GM18870 (cell line): Measurements from ENCODE around the gene NELL2.
"Not testable (repeated sequence)": the region's sequence is repeated elsewhere in the genome, so short reads cannot be mapped to it uniquely, and the experiment has no call there.

Experiments used
- ATAC-seq: cut with Tn5 transposase; IDR thresholded peaks from one replicate; pipeline ENCODE4 v1.9.1; 2021; ENCODE audit warnings: moderate library complexity; ENCODE audit not compliant: unreplicated experiment

NELL2 gene

GRCh38 chr12:44875954-44876543, at the start of gene NELL2:
TSS of gene NELL2 (minus strand) at chr12:44876315. CDS start at chr12:44875869, 446 bp downstream.
- ATAC-seq, result no peak

- no peak for ATAC-seq
These were observed 45.6 kb upstream of the NELL2 start for GRCh38 chr12:44921736-44922135.

GRCh38 chr12:44917141-44917540, 41.0 kb upstream of the NELL2 start:
- ATAC-seq, result no peak

GRCh38 chr12:44915958-44916357, 39.8 kb upstream of the NELL2 start:
- ATAC-seq, result no peak

- ATAC-seq, result no peak
These were observed 28.2 kb upstream of the NELL2 start for GRCh38 chr12:44904321-44904720.

GRCh38 chr12:44898108-44898507, 22.0 kb upstream of the NELL2 start:
- ATAC-seq, result not testable (repeated sequence)

- no peak for ATAC-seq
These were observed 13.8 kb upstream of the NELL2 start for GRCh38 chr12:44889926-44890325.

- no peak for ATAC-seq
These were observed 13.0 kb upstream of the NELL2 start for GRCh38 chr12:44889162-44889561.

GRCh38 chr12:44885902-44886301, 9.8 kb upstream of the NELL2 start:
- ATAC-seq, result no peak

- ATAC-seq, result no peak
These were observed 5.1 kb upstream of the NELL2 start for GRCh38 chr12:44881197-44881596.

- ATAC-seq, result no peak
These were observed 662 bp upstream of the NELL2 start for GRCh38 chr12:44876544-44877410.

- no peak for ATAC-seq
These were observed 630 bp downstream of the NELL2 start for GRCh38 chr12:44875417-44875953.

GRCh38 chr12:44874981-44875416, 1.1 kb downstream of the NELL2 start:
- no peak for ATAC-seq

- ATAC-seq, result no peak
These were observed 2.2 kb downstream of the NELL2 start for GRCh38 chr12:44873898-44874297.

- ATAC-seq, result no peak
These were observed 6.6 kb downstream of the NELL2 start for GRCh38 chr12:44869503-44869902.

- ATAC-seq, result no peak
These were observed 12.2 kb downstream of the NELL2 start for GRCh38 chr12:44863867-44864266.

GRCh38 chr12:44859998-44860689, 16.0 kb downstream of the NELL2 start:
- ATAC-seq, result no peak

- no peak for ATAC-seq
These were observed 17.8 kb downstream of the NELL2 start for GRCh38 chr12:44858226-44858855.

GRCh38 chr12:44852483-44852882, 23.6 kb downstream of the NELL2 start:
- no peak for ATAC-seq

GRCh38 chr12:44851586-44851985, 24.5 kb downstream of the NELL2 start:
- ATAC-seq, result no peak

- peak; percentile 45 for ATAC-seq
These were observed 27.4 kb downstream of the NELL2 start for GRCh38 chr12:44848703-44849085.
